GM19099 (cell line): Measurements from ENCODE around the gene INPP5J.

Source experiments
- POLR2A ChIP-seq: IDR thresholded peaks from 3 replicates; pipeline ENCODE4 v1.6.1; 2011; ENCODE audit warnings: low read depth; ENCODE audit not compliant: insufficient read length; ENCODE audit errors: extremely low read depth

INPP5J gene

DNA sequence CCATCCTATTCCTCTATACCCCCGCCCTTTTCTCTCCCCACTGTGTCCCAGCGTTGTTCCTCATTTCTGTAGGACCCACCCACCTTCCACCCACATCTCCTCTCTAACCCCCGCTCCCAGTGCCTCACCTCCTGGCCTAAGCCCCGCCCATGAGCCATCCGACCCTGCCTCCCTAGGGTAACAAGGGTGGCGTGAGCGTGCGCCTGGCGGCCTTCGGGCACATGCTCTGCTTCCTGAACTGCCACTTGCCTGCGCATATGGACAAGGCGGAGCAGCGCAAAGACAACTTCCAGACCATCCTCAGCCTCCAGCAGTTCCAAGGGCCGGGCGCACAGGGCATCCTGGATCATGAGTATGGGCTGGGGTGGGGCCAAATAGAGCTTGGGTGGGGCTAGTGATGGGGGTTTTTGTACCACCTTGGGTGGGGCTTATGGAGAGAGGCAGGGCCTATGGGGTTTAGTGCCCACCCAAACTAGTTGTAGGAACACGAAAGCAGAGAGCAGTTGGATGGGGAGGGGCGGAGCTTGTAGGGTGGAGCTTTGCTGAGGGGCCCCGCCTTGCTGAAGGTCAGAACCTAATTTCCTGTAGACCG is 4.5 kb downstream of the INPP5J start:
- TF ChIP-seq POLR2A: no peak

DNA sequence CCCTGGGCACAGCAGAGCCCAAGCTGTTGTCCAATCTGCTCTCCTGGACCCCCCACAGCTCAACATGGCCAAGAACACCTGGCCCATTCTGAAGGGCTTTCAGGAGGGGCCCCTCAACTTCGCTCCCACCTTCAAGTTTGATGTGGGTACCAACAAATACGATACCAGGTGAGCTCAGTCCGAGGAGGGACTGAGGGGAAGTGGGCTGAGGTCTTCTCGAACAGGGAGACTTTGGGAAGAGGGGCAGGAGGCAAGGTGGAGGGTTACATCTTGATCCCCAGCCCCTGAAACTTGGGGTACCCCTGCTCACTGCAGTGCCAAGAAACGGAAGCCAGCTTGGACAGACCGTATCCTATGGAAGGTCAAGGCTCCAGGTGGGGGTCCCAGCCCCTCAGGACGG is 5.4 kb downstream of the INPP5J start:
- no peak for TF ChIP-seq POLR2A

DNA sequence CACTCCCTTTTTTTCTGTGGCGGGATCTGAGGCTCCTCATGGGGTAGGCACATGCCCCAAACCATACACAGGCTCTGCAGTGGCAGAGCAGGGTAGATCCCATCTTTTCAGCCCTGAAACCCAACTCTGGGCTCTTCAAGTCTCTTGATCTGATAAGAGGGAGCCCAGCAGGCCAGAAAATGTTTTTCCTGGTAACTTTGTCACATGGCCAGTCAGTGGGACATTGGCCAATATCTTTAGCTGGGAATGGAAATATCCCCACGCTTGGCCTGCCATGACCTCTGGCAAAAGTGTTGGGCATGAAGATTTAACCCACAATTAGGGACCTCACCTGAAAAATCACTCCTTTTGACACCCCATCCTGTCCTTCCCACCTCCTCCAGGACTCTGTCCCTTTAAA is 8.1 kb downstream of the INPP5J start:
- TF ChIP-seq POLR2A: no peak

DNA sequence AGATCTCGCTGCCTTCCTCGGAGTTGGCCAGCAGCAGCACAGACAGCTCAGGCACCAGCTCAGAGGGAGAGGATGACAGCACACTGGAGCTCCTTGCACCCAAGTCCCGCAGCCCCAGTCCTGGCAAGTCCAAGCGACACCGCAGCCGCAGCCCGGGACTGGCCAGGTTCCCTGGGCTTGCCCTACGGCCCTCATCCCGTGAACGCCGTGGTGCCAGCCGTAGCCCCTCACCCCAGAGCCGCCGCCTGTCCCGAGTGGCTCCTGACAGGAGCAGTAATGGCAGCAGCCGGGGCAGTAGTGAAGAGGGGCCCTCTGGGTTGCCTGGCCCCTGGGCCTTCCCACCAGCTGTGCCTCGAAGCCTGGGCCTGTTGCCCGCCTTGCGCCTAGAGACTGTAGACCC is 11.1 kb downstream of the INPP5J start:
- no peak for TF ChIP-seq POLR2A

DNA sequence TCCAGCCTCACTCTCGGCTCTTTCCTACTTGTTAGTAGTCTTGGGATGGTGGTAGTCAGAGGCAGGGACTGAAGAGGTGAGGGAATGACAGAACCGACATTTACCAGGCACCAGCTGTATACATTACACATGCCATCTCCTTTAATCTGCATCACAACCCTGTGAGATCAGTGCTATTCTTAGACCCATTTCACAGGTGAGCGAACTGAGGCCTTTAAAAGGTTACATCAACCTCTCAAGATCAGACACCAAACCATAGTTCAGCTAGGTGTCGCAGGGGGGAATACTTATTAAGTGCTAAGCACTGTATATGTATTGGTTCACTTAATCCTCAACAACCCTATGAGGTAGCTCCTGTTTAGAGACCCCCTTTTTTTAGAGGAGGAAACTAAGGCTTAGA is 11.9 kb downstream of the INPP5J start:
- TF ChIP-seq POLR2A: no peak

DNA sequence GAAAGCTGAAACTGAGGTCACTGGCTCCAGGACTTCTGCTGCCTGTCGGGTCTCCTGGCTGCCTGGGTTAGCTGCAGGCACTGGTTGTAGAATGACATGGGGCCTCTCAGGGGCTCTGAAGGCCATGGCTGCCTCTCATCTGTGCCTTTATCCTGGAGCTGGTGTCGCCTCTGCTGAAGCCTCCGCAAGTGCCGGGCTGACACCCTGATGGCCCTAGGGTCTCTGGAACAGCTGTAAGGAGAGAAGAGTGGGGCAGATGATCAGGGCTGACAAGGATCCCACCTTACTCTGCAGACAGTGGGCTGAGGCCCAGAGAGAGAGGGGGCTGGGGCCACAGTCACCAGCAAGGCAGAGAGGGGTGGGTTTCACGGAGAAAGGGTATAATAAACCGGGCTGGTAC is 12.9 kb downstream of the INPP5J start:
- TF ChIP-seq POLR2A: no peak

DNA sequence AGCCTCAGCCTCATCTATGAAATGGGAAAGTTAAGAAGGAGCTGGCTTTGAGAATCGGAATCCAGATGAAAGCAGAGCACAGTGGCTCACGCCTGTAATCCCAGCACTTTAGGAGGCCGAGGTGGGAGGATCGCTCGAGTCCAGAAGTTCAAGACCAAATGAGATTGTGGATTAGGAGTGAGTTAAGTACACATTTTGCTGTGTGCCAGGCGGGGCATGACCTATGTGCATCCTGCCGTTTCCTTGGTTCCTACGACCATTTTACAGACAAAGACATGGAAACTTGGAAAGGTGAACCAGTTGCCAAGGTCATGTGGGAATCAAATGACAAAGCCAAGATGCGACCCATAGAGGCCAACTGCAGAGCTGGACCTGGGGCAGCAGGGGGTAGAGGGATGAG is 13.4 kb downstream of the INPP5J start:
- no peak for TF ChIP-seq POLR2A

DNA sequence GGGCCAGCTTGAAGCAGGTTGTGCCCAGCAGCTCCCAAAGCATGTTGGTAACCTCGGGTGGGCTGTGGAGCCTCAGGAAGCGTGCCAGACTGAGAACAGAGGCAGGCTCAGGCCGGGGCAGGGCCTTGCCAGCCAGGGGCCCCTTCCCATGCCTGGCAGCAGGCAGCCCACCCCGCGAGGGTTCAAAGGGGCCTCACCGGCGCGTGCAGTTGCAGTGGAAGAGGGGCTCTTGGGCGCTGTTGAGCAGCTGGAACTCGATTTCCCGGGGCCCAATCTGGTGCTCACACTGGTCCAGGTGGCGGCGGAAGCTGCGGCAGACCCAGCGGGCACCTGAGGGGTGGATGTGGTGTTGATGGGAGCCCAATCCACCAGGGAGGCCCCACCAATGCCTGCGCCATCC is 13.9 kb downstream of the INPP5J start:
- no peak for TF ChIP-seq POLR2A

DNA sequence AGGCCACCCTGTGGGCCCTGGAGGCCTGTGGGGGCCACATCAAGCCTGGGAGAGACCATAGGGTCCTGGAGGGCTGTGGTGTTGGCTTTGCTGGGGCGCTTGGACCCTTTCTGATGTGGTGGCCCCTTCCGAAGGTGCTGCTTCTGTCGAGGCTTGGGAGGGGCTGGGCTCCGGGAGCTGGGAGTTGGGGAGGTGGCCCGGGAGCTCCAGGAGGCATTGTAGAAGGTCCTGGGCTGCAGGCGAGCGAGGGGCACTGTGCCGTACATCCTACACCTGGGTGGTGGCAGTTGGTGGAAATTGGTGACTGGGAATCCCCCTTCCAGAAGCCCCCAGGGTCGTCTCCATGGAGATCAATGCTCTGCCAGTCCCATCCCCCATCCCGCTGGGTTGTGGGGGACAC is 15.0 kb downstream of the INPP5J start:
- no peak for TF ChIP-seq POLR2A

DNA sequence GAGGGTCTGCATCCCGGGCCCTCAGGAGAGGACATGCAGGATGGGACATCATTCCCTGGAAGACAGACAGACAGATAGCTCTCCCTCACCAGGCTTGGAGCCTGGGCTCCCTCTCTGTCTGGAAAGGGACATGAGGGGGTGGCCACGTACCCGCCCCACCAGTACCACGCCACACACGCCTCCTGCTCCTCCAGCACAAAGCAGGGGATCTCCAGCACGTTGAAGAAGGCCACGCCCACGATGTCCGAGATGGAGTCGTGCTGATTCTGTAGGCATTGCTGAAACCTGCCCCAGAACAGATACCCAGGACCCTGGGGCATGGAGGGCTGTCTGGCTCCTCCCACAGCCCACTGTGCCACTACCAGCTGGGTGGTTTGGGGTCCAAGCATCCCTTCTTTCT is 15.4 kb downstream of the INPP5J start:
- TF ChIP-seq POLR2A: no peak

DNA sequence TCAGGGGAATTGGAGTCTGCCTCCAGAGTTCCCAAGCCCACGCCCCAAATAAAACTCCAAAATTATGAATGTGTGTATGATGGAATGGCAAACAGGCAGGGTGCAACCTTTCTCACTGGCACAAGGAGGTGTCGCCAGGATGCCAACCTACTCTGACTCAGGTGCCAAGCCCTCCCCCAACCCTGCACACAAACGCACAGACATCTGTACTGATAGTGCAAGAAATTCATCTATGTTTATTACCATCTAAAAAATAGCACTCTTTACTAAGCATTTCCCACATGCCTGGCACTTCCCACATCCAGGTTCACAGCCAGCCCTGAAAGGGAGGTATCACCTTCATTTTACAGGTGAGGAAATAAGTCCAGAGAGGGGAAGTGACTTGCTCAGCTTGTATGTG is 16.3 kb downstream of the INPP5J start:
- no peak for TF ChIP-seq POLR2A

DNA sequence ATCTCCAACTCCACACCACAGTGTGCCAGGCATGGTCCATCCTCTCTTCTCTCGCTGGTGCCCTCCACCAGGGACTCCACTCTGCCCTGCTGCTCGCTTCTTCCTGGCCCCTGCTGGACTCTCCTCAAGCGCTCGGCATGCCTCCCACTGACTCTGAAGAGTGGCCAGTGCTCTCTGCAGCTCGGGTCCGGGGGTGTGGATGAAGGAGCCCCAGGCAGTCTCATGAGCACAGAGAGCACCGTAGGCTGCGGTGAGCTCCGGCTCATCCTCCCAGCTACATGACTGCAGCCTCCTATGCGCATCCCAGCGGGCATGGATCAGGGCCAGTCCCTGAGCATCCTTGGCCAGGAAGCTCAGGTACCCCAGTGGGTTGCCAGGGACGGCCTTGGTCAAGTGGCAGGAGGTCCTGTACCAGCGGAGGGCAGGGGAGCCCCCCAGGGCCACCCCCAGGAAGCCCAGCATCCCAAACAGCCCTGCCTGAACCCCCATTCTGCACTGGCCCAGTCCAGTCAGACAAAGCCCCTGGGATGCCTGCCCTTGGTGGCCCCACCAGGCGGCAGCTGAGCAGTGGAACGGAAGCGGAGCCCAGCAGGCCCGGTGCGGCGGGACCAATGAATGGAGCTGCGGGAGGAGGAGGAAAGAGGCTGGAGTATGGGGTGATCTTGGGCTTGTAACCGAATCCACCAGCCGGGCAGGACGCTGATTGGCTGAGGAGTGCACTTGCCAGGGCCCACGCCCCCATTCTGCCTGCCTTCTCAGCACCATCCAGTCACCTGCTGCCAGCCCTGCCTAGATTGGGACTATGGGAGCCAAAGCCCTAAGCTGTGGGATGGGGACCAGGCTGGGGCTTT is 17.3 kb downstream of the INPP5J start, which contains the start of gene PLA2G3:
Gene PLA2G3 (minus strand): TSS at position 643 of the 851 bp plus-strand sequence. CDS start 154 bp downstream, at position 489.
- TF ChIP-seq POLR2A: no peak

DNA sequence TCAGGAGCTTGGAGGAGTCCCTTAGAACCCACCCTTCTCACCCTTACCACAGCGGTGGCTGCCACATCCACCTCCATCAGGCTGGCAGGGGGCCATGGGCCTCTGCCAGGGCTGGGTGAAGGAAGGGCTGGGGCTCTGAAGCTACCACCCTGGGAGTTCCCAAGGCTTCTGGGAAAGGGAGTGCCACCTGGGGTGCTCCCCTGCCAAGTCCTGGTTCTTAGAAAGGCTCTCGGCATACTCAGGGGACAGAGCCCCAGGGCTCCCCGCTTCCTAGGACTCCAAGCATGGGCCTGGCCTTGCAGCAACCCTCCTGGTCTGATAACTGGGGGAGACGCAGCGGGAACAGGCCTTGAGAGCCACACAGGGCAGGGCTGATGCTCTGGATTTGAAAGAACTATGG is 18.0 kb downstream of the INPP5J start:
- no peak for TF ChIP-seq POLR2A

DNA sequence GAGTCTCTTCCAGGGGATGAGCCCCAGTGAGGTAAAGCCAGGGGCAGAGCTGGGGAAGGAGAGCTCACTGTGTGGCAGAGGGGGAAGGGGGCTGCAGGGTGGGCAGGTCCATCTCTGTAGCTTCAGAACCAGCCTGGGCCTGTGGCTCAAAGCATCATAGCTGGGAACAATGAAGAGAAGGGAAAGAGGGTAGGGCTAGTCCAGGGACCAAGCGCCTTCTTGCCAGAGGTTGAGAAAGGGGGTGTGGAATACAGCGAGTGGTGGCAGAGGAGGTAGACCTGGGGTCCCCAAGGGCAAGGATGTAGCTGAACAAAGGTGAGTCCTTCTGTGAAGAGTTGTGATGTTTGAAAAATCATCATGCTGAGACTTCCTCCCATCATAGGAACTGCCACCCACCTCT is 18.8 kb downstream of the INPP5J start:
- TF ChIP-seq POLR2A: no peak

DNA sequence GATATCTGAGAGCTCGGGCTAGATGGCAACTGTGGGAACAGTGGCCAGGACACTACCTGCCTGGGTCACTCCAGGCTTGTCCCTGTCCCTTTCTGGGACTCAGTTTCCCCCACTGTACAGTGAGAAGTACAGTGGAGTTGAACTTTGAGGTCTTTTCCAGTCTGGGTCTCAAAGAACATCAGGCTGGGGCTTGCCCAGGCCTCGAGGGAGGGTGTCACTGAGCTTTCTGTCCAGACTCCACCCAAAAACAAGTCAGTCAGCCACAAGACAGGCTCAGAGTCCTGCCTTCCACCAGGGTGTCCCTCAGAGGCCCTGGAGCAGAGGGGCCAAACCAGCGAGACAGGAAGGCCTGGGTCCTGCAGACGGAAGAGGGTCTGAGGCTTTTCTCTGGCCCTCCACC is 19.5 kb downstream of the INPP5J start:
- no peak for TF ChIP-seq POLR2A

DNA sequence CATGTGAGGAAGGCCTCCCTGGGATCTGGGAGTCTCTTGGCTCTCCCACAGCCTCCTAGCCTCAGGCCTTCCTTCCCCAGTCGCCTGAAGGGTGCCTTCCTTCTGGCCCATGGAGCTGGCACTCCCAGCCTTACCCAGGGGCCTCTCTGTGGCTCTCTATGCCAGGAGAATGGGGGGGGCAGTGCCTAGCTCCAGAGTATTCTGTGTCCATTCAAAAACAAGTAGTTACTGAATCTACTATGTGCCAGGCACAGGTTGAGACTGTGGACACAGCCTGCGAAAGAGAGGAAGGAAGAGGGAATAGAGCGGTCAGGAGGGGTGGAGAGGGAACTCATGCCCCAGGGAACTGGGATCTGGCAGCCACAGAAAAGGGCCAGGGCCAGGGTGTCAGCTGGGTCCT is 20.3 kb downstream of the INPP5J start:
- no peak for TF ChIP-seq POLR2A
